Measurements from ENCODE around the gene UIMC1.

UIMC1 gene

GRCh38 chr5:176866707-176867310 is 139.8 kb downstream of the UIMC1 start:
- DNase-seq = no peak

- no peak for DNase-seq
Observed at GRCh38 chr5:176865964-176866363, 140.6 kb downstream of the UIMC1 start.

GRCh38 chr5:176864755-176865154 is 141.8 kb downstream of the UIMC1 start:
- no peak for DNase-seq

GRCh38 chr5:176863765-176864098 is 142.8 kb downstream of the UIMC1 start:
- no peak for DNase-seq

- DNase-seq = no peak
Observed at GRCh38 chr5:176863041-176863764, 143.4 kb downstream of the UIMC1 start.

GRCh38 chr5:176862330-176862995 is 144.1 kb downstream of the UIMC1 start:
- DNase-seq = no peak

- no peak for DNase-seq
Observed at GRCh38 chr5:176861276-176861675, 145.3 kb downstream of the UIMC1 start.

- DNase-seq = no peak
Observed at GRCh38 chr5:176860381-176860780, 146.2 kb downstream of the UIMC1 start.

GRCh38 chr5:176859916-176860315 is 146.7 kb downstream of the UIMC1 start:
- no peak for DNase-seq

GRCh38 chr5:176857894-176858273 is 148.7 kb downstream of the UIMC1 start:
- DNase-seq = no peak

- DNase-seq = no peak
Observed at GRCh38 chr5:176857216-176857893, 149.2 kb downstream of the UIMC1 start.

- DNase-seq = no peak
Observed at GRCh38 chr5:176856746-176857145, 149.8 kb downstream of the UIMC1 start.

GRCh38 chr5:176855598-176855997 is 151.0 kb downstream of the UIMC1 start:
- no peak for DNase-seq

Data from KG1 (cell line).